Metanephros (tissue), 1 donor: ENCODE data around the gene DERL2. TPM values are rescaled to one million over a fixed set of nuclear protein-coding genes. Genes with fewer than 3 reads are reported as not detected.

ENCODE experiments used
- total RNA-seq: library from RNA; depleted of rRNA; stranded (reverse); fragments of >200 nt; gene quantifications from one replicate; pipeline ENCODE4 v1.2.3, GENCODE V29; 2014

DERL2 gene
- 61.4 TPM for total RNA-seq

DNA sequence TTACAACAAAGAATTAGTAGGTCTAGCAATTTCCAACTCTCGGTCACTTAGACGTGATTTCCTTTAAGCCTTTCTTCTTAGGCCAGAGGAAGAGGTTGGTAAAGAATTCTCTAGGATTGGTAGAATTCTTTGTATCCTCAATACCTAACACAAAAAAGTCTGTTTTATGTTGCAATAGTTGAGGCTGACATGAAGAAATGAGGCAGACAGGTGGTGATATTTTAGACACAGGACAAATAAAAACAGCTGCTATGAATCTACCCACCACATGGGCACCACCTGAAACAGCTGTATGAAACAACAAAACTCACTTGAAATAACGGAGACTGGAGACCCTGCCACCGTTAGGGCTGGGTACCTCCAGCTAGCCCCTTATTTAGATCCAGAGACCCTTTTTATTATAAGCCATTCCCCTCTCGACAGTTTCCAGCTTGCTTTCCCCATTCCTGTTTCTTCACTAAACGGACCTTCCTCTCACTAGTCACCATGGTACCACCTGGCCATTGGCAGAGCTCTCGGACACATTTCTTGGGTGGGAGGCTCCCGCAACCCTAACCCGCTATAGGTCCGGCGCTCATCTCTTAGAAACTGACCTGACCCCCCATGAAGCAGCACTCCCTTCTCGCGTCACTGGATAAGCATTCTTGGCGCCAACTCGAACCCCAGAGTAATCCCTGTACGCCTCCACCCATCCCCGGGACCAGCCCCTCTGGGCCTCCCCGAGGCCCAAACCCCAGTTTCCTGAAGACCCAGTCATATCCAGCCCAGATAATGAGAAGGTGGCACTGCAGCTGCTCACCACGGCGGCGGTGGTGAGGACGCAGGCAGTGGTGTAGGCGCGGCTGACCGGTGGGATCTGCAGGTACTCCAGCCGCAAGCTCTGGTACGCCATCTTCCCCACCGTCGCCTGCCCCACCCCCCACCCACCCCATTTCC lies at the start of gene DERL2:
TSS of gene DERL2 (minus strand) at position 909 of the 936 bp plus-strand sequence. CDS start at position 892, 17 bp downstream.

DNA sequence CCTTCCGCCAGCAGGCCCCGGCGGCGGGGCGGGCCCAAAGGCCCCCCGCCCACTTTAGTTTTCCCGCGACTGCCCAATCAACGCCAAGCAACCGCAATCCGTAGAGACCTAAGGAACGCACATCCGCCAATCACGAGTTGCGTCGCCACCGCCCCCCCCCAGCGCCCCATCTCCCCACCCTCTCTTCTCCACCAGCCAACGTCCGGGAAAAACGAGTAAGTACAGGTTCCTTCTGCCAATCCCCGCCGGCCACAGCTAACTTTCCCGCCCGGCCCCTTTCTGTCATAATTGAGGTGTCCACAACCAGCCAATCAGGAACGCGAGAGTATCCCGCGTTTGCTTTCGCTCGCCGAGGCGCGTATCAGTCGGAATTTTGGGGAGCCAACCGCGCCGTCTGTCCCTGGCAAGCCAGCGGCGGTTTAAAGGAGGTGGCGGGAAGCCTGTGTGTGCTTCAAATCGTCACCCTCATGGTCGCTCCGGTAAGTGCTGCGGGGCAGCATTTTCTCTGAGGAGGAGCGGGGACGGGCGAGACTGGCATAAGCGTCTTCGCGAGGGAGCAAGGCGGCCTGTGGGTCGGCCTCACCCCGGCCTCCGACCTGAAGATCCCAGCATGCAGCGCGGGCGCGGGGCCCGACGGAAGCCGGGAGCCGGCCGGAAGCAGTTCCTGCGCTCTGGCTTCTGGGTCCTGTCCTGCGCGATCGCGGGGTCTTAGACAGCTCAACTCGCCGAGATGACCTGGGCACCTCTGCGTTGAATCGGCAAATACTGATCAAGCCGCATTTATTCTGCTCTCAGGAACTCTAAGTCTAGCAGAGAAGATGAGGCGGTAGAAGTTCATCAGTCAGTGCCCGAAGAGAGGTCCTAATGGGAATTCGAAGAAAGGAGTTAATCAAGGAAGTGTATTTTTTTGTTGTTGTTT lies 487 bp upstream of the DERL2 start, which contains the start of gene MIS12:
TSS of gene MIS12 (plus strand) at position 361 of the 919 bp plus-strand sequence. CDS start 2,297 bp downstream, outside the sequence.

DNA sequence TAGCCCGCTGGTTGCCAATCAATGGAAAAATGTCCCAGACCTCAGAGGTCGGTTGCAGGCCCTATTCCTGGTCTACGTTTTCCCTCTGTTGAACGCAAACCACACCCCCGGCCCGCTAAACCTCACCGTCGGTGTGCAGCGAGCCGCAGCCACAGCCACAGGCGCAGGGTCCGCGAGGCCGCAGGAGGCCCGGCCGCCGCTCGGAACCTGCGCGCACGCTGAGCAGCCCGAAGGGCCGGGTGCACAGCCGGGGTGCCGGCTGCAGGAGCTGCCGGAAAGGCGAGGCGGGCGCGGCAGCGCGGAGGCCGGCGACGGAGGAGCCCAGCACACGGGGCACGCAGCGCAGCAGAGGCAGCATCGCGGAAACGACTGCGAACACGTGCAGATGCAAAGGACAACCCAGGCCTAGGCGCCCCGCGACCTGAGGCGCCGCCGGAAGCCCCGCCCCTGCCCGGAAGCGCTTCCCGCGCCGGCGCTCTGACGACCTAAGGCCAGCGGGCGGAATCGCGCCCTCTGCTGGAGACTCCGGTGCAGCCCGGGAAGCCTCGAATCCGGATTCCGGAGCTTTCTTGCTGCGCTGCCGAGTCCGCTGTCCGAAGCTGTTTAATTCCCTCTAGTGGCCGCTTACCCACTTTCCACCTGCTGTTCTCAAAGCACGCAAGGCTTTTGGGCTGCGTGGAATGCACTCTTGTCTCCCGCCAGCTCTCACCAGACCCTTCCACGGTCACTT lies 47.1 kb downstream of the DERL2 start, which contains the start of gene C1QBP:
TSS of gene C1QBP (minus strand) at position 440 of the 730 bp plus-strand sequence. CDS start at position 358, 82 bp downstream.

Other genes with a start within 250 kb of the DERL2 start
- gene RABEP1, start 203.9 kb downstream of the DERL2 start, total RNA-seq, result 33.9 TPM
- 56.3 TPM for gene NUP88, start 66.5 kb downstream of the DERL2 start, total RNA-seq
- gene RPAIN, start 66.0 kb downstream of the DERL2 start, total RNA-seq, result 61.8 TPM
- 92.0 TPM for gene C1QBP, start 47.0 kb downstream of the DERL2 start, total RNA-seq
- 16.3 TPM for gene DHX33, start 17.2 kb downstream of the DERL2 start, total RNA-seq
- gene MIS12, start 388 bp upstream of the DERL2 start, total RNA-seq, result 18.2 TPM
- gene NLRP1, start 98.3 kb upstream of the DERL2 start, total RNA-seq, result 61.9 TPM